Sigmoid colon (tissue), 3 donors: Measurements from ENCODE around the gene PCDH15.

Experiments
- CTCF ChIP-seq, 4 experiments: fragments of 450-650 bp in 3 of 4; fragments of 200-600 bp in 1 of 4; IDR thresholded peaks; one replicate each; pipeline ENCODE4 v1.5.1; 2016 to 2019; ENCODE audit warnings: antibody characterized with exemption in 4 of 4, mild to moderate bottlenecking in 3 of 4, moderate library complexity in 2 of 4
- POLR2A ChIP-seq, 2 donors: fragments of 450-650 bp; IDR thresholded peaks; one replicate each; pipeline ENCODE4 v1.6.1; 2016; ENCODE audit warnings: antibody characterized with exemption in 2 of 2, mild to moderate bottlenecking in 2 of 2, moderate library complexity in 2 of 2

DNA sequence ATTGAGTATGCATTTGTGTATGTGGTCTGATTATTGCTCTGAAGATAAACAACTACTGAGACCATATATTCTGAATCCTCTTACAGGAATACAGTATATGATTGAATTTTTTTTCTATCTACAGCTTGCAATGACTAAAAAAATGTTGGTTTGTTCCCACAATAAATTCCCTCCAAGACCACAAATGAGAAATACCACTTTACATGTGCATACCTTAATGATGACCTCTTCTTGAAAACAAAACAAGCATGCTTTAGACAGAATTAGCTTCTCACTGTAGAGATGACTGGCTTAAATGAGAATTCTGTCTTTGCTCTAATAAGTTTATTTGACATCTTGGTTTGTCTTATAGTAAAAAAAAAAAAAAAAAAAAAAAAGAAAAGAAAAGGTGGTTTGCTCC is 241.5 kb downstream of the PCDH15 start:
- TF ChIP-seq CTCF (IDR thresholded peaks at IDR 0.05) (no peak), POLR2A (IDR thresholded peaks at IDR 0.05) (no peak)
